HG02610 (cell line): ENCODE measurements around the gene RNF5.
"Not testable (repeated sequence)": the region's sequence is repeated elsewhere in the genome, so short reads cannot be mapped to it uniquely, and the experiment has no call there.

Source experiments
- ATAC-seq: cut with Tn5 transposase; IDR thresholded peaks from one replicate; pipeline ENCODE4 v1.9.1; 2021; ENCODE audit warnings: mild to moderate bottlenecking, moderate library complexity; ENCODE audit not compliant: unreplicated experiment

The RNF5 gene, protein sequence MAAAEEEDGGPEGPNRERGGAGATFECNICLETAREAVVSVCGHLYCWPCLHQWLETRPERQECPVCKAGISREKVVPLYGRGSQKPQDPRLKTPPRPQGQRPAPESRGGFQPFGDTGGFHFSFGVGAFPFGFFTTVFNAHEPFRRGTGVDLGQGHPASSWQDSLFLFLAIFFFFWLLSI

DNA sequence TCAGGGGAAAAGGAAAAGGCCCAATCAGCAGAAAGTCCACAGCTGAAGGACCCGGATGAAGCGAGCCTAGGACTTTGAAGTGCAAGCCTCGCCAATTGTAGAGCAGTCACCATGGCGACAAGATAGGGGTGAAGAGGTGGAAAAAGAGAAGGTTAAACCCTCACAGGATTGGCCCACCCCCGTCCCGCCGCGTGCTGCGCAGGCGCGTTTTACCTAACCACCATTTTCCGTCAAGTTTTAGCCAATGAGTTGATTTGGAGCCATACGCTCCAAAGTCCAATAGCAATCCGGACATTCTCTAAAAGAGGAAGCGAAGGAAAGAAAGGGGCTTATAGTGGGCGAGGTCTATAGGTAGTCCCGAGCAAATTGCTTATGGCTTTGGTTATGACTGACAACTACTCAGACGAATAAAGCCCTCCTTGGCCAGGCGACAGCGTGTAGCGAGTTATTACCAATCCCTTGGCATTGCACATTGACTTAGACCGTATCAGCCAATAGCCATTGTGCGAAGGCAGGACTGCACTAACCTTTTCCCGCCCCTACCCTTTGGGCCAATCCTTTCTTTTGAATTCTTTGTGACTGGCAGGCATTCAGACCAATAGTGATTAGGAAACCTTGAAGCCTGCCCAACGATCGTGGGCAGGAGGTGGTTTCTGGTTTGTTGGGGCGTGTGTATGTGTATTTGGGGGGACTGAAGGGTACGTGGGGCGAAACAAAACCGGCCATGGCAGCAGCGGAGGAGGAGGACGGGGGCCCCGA is at the start of gene RNF5:
Gene RNF5, plus strand, starts transcription at position 618 of the 759 bp plus-strand sequence. Its CDS starts 107 bp downstream, at position 725.
- ATAC-seq = peak; percentile 82

DNA sequence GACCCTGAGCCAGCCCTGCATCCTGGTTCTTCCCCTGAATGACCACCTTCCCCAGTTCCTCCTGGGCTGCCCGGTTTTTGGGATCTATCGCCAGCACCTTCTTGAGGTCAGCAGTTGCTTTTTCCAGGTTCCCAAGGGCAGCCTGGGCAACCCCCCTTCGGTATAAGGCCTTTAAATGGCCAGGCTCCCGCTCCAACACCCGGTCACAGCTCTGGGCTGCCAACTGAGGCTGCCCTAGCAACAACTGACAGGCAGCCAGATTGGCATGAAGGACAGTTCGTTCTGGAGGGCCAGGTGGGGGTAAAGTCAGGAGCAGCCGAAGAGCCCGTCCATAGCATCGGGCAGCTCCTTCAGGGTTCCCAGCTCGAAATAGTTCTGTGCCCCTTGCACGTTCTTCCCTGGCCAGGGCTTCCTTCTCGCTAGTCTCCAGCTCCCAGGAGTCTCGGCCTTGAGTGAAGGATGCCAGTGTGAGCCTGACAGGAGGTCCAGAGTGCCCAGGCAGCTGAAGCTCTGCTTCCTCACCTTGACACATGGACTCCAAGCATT is 49.4 kb upstream of the RNF5 start:
- ATAC-seq = no peak

DNA sequence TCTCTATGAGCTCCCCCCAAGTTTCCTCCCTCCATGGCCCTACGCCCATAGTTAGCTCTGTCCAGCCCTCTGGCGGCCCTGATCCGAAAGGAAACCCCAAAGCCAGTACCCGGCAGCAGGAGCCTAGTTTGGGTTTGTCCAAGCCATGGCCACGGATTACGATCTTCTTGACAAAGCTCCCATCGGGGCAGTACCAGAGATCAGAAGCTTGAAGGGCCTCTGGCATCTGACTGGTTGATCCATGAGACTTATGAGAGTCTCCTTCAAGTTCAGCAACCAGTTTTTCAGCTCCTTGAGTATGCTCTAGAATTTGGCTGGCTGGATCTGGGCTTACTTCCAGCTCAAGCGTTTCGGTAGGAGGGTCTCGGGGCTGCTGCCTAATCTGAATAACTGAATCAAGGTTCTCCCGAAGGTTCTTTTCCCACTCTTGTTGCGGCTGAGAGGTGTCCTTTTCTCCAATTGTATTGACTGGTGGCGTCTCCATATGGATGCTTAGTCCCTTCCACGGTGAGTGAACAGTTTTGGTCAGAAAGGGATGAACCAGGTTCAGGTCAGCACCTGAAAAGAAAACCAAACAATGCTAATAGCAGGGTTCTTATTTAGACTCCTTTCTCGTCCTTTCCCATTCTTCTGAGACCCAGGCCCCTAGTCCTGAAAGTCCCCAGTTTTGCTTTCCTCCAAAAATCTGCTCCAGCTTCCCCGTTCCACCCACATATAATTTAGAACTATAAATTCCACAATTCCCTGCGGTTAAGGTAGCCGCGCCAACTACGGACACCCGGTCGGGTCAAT is 48.7 kb upstream of the RNF5 start:
- ATAC-seq = no peak

DNA sequence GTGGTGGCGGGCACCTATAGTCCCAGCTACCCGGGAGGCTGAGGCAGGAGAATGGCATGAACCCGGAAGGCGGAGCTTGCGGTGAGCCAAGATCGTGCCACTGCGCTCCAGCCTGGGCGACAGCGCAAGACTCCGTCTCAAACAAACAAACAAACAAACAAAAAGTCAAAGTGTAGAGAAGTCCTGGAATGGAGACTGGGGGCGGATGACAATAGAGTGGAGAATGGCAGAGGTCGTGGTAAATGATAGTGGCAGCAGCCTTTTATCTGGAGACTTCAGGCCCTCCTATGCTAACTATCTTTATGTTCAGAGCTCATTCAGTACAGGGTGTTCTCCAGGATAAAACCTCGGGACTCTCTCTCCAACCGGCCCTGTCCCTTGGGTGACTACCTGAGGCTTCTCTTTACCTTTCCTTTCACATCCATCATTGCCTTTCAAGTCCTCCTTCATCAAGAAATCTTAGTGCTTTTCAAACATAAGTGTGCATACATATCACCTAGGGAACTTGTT is 46.7 kb upstream of the RNF5 start:
- no peak for ATAC-seq

DNA sequence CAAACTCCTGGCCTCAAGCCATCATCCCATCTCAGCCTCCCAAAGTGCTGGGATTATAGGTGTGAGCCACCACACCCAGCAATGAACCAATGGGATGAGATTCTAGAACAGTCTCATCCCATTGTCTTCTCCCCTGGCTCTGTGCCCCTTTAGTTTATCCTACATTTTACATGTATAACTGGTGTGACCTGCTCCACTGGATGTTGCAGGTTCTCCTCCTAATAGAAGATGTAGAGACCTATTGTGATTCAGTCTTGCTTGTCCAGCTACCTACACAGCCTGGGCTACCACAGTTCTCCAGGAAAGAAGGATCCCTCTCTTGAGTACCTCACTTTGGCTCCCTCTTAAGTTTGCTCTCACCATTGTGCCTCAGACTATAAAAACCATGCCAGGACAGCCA is 46.1 kb upstream of the RNF5 start:
- ATAC-seq = no peak

DNA sequence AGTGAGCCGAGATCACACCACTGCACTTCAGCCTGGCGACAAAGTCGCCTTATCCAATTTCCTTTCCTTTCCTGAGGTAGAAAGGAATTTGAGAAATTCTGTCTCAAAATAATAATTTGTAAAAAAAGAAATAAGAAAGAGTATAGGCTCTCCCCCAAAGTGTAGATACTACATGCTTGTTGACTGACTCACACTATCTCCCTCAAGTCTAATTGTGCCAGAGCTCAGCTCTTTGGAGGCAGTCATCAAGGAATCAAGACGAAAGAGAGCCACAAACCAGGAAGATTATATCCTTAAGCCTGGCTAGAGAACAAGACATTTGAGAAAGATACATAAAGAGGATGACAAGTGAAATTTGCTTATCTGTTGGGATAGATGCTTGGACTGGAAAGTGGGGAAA is 44.4 kb upstream of the RNF5 start:
- ATAC-seq = no peak

DNA sequence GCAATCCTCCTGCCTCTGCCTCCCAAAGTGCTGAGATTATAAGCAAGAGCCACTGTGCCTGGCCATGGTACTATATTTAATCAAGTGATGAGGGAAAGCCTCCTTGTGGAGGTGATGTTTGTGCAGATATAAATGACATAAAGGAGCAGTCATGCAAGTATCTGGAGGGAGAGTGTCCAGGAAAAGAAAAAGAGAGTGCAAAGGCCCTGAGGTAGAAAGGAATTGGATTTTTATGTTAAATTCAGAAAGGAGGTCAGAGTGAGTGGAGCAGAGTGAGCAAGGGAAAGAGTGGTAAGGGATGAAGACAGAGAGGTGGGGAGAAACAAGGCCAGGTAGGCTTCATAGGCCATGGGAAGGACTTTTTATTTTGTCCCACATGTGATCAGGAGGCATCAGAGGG is 40.8 kb upstream of the RNF5 start:
- ATAC-seq = no peak

DNA sequence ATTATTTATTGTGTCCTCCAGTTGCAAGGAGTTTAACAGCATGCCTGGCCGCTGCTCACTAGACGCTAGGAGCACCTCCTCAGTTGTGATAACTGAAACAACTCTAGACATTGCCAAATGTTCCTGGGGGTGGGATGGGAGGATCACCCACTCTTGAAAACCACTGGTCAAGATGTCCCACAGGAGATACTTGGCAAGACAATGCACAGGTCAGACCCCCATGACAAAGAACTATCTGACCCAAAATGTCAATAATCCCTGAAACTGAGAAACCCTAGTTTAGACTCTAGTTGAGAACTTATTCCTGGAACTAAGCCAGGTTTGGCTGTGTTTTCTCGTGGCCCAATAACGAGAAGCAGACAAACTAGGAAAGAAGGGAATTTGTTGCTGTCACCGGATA is 38.6 kb upstream of the RNF5 start:
- ATAC-seq = no peak

DNA sequence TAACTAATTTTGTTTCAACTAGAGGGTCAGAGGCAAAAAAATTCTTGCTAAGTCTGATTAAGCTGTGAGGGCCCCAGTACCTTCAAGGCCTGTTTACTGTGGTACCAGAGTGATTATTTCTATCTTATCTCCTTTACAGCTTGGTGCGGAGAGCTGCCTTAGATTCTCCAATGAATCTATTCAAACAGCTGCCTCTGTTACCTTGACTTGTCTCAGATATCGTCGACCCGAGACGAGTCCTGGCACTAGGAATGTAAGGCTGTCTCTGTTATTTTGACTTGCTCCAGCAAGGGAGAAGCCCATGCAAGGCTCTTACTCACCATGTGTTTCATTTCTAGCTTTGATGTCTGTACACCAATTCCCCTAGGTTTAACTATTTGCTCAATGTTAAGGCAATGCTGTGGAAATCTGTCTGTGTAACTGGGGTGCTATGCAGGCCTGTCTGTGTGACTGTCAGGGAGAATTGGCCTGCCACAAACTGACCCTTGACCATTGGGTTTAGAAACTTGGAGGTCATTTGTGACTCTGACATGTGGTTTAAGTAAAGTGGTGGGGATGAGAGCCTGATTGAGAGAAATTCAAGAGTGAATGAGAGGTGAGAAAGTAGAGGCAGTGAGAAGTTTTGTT is 37.7 kb upstream of the RNF5 start:
- ATAC-seq = no peak

DNA sequence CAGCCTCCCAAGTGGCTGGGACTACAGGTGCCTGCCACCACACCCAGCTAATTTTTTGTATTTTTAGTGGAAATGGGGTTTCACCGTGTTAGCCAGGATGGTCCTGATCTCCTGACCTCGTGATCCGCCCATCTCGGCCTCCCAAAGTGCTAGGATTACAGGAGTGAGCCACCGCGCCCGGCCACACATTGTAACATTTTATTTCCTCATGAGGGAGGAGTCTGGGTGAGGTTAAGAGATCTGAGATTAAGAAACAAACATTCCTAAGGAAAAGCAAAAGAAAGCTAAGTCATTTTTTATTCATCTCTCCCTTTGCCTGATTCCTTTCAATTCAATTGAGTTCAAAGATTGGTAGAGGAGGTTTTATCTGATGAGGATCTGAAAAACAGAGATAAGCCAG is 34.0 kb upstream of the RNF5 start:
- not testable (repeated sequence) for ATAC-seq

DNA sequence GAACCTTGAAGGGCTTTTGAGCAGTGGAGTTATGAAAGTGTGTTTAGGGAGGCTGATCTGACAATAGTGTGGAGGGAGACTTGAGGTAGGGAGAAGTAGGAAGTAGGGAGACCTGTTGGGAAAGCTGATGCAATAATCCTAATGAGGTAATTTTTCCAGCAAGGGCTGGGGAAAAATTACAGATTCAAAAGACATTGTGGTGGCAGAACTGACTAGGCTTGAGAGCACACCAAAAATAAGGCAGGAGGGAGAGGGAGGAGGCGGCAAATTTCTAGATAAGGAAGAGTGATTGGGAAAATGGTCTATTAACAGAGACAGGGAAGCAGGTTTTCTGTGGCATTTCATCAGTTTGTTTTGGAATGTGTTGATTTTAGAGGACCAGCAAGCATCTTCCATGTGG is 31.9 kb upstream of the RNF5 start:
- no peak for ATAC-seq

DNA sequence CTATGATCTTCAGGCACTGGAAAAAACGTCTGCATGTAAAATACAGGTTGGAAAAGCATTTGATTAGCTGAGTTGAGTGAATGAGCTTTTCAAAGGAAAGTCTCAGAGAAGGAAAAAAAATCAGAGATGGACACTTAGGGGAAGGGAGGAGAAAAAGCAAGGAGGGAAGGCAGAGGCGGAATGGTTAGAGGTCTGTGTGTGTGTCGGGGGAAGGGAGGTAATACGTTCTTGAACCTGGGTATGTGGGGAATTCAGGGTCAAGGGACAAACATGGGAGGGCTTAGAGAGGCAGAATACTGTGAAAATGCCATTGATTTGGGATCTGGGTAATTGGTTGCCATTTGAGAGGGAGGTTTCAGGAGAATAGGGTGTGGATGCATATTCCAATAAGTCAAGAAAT is 31.5 kb upstream of the RNF5 start:
- ATAC-seq = no peak

DNA sequence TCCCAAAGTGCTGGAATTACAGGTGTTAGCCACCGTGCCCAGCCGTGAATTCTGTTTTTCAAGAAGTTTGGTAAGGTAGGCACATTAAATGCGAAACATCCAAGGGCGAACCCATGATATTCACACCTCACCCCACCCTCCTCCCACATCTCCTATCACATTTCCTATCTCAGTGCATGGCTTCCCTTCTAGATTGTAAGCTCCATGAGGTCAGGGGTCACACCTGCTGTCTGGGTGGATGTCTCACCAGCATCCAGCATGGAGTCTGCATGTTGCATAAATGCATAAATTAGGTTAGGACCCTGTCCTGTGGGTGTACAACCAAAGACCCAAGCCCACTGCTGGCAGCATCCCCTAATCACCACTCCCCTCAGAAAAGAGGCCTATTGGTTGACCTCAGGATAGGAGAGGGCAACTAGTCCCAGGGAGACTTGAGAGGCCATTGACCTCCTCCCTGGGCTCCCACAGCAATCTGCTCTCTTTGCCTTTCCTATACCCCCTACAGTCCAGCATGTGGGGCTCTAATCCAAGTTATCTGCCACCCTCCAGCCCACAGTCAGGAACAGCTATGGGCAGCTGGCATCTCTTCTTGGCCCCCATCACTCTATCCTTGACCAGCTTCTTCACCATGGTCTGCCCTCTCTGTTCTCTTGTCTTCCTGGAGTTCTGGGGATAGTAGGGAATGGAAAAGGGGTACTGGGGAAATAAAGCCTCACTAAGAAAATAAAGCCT is 30.6 kb upstream of the RNF5 start:
- no peak for ATAC-seq

DNA sequence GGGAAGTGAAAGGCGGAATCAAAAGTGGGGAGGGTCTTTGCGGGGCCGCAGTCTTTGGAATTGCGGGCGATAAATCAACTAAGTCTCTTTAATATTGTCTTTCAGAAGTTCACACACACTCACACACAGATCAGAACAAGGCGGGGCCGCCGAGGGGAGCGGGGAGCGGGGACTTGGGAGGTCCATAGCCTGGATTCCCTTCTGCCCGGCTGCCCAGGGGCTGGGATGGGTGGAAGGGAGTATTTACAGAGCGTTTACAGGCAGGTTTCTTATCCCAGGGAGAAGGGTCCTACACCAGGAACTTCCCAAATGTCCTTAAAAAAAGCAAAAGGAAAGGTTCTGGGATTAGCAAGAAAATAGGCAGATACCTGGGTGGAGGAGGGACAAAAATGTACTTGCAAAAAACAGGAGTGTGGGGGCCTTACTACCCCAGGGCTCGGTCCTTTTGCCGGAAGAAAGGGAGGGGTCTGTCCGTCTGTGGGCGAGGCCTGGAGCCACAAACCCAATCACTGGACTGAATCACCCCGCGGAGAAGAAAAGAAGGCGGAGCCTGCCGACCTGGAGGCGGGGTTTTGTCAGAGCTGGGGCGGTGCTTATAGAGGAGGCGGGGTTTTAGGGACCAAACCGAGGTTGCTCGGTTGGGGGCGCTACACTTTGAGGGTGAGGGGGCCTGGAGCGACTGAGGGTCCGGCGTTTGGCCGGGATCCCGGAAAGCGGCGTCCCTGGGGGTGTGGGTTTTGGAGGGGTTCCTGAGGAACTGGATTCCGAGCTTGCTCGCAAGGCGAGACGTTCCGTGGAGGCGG is 29.7 kb upstream of the RNF5 start:
- ATAC-seq = no peak

DNA sequence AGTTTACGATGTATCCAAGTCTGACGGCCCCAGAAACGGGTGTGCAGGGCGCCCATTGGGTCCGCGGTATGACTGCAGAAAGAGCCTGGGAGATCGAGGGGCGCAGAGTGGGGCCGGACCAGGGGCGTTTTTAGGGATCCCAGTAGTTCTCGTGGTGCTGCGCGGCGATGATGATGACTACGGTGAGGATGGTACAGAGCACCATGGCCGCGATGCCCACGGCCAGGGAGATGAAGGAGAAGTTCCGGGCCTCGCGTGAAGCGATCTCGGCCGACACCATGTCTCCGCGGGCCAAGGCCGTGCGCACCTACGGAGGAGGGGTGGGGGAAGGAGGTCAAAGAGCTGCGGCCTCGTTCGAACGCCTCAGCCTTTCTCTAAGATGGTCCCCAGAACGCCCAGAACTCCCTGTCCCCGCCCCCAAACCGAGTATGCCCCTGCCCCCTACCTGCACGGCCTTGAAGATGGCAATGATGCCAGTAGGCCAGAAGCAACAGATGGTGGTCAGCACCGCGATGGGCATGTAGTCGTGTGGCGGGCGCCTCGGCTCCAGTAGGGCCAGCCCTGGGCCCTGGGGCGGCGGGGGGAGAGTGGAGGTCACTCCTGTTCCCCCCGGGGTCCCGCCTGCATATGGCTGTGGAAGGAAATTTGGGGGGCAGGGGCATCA is 29.0 kb upstream of the RNF5 start:
- no peak for ATAC-seq

DNA sequence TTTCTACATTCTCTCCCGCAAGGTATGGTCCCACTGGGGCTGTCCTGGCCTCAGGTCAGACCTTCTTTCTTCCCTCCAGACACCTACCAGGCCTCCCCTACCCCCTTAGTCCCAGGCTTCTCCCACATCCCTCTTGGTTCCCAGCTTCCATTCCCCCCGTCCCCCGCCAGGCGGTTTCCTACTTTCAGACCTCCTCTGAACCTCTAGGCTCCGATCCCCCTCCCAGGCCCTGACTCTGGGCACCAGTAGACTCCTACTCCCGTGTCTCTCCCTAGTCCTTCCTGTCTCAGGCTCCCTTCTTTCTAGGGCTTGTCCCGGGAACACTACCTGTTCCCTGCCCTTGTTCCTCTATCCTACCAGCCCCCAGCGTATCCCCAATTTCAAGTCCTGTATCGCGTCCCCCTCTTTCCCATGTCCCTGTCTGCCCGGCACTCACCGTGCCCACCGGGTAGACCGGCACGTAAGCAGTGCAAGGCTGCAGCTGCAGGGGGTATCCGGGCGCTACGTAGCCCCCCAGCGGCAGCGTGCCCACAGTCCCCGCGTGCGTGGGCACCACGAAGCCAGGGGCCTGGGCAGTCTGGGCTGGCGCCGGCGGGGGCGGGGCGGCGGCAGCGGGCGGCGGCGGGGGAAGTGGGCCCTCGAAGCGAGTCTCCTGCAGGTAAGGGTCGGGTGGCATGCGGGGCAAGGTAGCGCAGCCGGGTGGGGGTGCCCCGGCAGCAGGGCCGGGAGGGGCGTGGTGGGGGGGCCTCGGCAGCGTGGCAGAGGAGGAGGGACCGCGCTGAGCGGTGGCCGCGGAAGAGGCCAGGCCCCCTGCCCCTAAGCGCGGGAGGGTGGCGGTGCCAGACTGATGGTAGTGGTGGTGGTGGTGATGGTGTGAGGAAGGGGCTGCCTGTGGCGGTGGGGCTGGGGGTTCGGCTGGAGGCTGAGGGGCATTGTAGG is 28.0 kb upstream of the RNF5 start:
- no peak for ATAC-seq

DNA sequence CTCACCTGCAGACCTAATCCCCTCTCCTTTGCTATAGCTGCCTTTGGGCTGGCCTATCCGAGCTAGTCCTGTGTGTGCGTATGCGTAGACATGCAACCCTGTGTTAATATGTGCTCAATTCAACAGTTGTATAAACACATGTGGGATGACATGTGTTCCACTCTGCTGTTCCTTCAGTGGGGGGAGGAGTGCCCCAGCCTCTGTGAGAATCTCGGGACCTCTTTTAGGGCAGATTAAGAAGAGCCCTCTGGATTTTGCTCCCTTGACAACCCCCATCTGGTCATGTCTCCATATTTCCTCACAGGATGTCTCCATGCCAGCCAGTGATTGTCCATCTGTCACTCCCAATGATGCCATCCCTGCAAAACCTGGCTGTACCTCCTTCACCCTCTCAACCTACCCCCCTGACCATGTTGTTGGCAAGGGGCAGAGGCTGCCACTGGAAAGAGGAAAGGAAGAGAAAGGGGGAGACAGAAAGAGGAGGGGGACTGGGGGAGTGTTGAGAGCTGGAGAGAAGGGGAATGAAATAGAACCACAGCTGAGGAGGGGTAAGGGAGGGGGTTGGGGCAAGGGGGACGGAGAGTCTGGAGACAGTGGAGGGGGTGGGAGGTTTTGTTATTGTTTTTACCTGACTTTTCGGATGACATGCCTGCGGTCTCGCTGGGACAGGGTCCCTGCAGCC is 26.9 kb upstream of the RNF5 start:
- ATAC-seq = no peak
